Stimulated activated CD8-positive, alpha-beta memory T cell treated with anti-CD3 and anti-CD28 coated beads, Interleukin-12 subunit alpha, Interleukin-12 subunit beta, amount 100 ng/mL, for 24 hours (primary cell): Measurements from ENCODE around the gene LZTS2.
"Not testable (repeated sequence)": the region's sequence is repeated elsewhere in the genome, so short reads cannot be mapped to it uniquely, and the experiment has no call there.

ENCODE experiments used
- DNase-seq: peaks from one replicate; pipeline ENCODE4 v3.0.0-alpha.2; 2020; ENCODE audit errors: extremely low read depth

Gene LZTS2, protein sequence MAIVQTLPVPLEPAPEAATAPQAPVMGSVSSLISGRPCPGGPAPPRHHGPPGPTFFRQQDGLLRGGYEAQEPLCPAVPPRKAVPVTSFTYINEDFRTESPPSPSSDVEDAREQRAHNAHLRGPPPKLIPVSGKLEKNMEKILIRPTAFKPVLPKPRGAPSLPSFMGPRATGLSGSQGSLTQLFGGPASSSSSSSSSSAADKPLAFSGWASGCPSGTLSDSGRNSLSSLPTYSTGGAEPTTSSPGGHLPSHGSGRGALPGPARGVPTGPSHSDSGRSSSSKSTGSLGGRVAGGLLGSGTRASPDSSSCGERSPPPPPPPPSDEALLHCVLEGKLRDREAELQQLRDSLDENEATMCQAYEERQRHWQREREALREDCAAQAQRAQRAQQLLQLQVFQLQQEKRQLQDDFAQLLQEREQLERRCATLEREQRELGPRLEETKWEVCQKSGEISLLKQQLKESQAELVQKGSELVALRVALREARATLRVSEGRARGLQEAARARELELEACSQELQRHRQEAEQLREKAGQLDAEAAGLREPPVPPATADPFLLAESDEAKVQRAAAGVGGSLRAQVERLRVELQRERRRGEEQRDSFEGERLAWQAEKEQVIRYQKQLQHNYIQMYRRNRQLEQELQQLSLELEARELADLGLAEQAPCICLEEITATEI

DNA sequence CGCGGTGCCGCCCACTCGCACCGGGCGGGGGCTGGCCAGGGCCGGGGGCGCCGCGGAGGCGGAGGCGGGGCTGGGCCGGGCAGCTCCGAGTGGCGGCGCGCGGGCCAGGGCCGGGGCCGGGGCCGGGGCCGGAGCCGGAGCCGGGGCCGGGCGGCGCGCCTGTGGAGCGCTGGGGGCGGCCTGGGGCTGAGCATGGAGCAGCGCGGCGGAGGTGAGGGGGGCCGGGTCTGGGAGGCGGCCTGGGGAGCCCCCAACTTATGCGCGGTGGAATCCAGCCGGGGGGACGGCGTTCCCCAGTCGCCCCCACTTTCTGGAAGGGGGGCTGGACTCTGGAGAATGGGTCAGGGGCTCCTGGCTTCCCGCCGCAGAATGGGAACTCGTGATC, at the start of gene LZTS2:
TSS of gene LZTS2 (plus strand) at position 67 of the 385 bp plus-strand sequence. CDS start 2,731 bp downstream, outside the sequence.
- no peak for DNase-seq

DNA sequence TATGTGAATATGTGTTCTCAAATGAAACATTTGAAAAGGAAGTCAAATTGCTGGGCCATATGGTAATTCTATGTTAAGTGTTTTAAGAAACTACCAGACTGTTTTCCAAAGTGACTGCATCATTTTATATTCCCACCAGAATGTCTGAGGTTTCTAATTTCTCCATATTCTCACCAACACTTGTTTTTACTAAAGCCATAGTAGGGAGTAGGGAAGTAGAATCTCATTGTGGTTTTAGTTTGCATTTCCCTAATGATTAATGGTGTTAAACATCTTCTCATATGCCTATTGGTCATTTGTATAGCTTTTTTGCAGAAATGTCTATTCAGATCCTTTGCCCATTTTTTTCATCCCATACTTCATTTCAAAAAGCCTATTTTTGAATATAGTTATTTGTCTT, 39.4 kb upstream of the LZTS2 start:
- no peak for DNase-seq

DNA sequence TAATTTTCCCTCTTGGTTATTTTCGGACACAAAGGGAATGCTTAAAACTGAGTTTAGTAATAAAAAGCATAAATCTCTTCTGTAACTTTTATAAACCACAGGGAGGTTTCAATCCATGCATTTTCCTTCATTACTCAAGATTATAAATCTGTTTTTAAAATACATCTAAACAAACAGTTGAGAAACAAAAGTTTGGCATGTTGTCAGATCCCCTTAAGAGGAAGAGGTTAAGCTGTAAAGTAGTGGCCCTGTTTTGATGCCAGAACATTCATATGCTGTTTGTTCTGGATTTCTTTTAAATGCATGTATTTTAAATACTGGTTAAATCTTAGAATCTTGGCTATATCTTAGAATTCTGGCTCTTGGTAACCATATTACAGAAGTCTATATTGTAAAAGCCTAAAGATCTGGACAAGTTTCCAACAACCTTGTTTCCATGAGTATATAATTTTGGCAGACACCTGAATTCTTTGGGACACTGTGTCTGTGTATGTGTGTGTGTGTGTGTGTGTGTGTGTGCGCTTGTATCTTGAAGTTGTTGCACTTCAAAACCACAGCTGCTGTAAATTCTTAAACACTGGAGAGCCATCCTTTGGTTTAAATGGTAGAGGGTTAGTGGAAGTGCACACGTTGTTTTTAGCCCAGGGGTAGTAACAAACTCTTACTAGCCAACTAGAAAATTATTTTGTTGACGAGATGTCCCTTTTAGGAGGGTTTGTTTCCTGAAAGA, 37.1 kb upstream of the LZTS2 start:
- DNase-seq, result no peak

DNA sequence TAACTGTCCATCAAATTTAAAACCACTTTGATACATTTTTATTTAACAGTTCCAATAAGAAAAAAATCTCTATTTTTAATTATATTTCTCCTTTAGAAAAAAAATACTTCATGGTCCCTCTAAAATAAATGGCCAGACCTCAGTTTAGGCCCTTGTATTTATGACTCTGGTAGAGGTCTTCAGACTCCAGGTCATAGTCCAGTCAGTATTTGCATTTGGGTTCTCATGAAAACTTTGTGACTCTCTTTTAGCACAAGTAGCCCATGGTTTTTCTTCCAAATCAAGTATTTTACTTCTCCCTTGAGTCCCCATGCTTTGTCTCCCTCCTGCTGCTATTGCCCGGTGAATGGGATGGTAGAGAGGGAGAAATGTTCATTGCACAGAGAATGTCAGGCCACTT, 35.8 kb upstream of the LZTS2 start:
- DNase-seq, result no peak

DNA sequence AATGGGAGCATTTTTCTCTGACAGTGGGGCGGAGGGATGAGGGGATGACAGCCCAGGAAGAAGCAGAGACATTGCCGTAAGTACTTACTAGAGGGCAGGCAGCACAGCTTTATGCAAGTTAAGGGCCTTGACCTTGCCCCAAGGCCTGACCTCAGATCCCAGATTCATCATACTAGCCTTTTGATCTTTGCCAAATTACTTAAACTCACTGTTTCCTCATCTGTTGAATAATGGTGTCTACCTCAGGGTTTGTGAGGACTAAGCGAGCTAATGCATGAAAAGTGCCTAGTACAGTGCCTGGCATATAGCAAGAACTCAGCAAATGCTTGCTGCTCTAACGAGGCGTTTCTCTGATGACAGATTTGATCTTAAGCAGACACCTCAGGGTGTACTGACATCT, 33.8 kb upstream of the LZTS2 start:
- DNase-seq, result no peak

DNA sequence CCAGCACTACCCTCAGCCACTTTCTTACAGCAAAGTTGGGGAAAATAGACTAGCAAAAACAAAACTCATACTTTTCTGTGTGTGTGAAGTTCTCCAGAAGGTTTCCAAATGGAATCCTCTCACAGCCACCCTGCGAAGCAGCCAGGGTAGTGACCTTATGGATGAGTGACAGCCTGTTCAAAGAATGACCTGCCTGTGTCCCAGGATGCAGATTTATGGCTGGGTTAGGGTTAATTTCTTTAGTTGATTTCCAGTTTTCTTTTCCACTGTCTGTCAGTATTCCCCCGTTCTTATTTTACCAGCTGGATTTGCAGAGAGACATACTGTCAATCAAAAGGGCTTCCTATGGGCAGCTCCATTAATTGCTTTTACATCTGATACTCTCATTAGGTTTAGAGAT, 32.7 kb upstream of the LZTS2 start:
- no peak for DNase-seq

DNA sequence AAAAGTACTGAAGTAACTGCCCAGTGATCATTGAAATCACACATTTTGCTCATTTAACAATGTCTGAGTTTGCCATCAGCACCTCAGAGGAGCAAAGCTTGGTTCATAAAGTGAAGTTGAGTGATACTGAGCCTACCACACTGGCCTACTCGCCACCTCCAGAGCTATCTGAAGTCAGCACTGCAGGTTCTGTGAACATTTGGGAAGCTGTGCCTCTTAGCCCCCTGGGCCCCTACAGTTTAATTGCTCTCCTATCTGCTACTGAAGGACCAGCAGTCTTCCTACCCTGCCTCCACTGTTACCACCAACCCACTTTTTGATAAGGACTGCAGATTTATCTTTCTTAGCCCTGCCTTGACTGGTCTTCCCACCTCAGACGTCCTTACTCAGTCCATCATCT, 32.3 kb upstream of the LZTS2 start:
- no peak for DNase-seq

DNA sequence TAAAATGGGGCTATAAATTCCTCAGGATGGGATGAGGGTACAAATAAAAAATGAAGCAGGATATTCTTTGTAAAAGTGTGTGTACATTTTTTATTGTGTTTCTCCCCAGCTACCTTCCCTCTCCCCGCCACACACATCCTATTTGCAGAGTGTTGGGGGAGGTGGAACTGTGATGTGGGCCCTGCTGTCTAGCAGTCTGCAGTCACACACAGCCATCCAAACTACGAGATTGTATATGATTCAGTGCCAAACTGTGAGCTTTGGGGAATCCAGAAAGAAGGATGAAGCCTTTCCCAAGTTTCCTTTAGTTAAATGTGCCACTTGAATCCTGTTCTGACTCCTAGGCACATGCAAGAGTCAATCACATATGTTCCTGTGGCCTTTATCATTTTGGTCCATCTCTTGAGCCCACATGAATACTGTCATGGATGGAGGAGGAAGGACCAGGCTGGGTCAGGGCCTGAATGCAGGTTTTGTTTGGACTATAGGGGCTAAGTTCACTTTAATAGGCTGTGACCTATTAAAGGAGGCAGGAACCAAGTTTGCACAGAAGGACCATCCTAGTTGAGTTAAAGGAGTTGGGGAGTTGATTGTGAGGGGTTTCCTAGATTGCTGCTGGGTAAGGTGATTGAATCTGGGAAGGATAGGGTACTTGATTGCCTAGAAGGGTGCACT, 31.4 kb upstream of the LZTS2 start:
- DNase-seq, result no peak

DNA sequence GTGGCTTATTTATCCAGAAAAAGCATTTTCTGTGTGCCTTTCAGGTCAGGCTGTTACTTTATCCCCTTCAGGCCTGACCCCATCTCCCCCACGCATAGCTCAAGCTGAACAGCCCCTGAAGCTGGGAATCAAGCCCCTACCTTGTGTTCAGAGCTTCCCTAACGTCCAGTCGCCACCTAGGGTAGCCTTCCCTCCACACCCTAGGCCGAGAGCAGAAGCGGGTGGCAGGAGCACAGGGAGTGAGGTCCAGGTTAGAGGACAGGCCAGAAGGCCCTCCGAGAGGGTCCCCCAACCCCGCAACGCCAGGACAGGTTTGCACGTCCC, 30.8 kb upstream of the LZTS2 start:
- DNase-seq, result no peak

DNA sequence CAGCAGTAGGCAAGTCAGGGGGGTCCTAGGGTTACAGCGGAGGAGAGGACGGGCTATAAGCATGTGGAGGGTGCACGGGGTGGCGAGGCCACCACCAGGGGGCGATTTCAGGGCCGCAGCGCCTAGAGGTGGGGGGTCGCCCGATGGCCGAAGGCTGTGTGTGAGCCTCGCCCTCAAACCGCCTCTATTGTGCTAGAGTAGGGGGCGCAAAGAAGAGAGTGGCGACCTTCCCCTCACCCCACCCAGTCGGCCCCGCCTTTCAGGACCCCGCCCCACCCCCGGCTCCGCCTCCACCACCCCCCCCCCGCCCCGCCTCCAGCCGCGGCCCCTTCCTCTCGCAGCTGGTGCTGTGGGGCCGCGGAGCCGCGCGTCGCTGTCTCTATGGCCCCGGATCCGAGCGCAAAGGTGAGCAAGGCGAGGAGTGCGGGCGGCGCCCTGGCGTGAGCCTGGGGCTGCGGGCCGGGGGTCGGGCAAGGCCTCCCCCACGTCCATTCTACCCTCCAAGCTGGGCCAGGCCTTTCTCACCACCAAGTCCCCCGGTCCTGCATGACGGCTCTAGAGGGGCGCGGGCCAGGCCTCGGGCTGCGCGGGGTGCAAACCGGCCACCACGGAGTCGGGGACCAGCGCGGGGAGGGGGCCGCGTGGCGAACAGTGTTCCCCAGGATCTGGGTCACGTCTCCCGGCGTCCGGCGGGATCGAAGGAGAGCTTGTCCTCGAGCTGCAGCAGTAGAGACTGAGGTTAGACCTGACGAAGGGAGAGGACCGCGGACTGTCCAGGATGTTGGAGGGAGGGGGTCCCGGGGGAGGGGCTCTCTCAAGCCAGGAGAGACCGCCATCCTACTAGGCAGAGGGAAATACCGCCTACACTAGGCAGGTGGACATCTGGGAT, 30.2 kb upstream of the LZTS2 start, which contains the start of gene SEMA4G:
TSS of gene SEMA4G (plus strand) at position 318 of the 889 bp plus-strand sequence. CDS start 3,409 bp downstream, outside the sequence.
- DNase-seq, result no peak

DNA sequence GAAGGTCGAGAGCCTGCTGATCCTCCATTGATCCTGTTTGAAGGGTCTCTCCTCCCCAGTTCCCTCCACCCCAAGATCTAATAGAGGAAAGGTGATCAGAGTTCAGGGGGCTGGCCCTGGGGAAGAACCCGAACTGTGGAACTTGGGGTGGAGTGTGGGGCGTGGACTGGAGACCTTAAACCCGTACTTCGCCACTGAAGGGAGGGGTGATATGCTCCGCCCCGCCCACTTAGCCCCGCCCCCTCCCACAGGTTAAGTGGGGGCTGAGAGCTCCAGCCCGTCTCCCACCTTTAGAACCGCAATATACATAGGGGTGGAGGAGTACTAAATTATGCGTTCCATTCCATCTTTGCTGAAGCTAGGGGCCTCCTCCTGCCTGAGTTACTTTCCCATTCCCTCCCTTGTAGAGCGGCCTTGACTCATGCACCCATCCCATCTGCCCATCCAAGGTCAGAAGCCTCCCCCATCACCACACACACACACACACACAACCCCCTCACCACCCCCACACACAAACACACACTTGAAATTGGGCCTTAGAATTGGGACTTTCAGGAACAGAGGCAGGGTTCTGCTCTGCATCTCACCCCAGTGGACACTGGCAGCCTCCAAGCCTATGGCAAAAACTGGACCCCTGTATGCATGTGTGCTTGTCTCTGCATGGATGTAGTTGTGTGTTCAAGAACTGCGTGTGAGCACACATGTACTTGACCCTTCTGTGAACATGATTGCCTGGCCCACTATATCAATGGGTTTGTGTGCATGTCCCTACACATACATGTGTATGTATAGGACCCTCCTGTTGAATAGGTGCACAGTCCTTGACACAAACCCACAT, 29.3 kb upstream of the LZTS2 start:
- peak; percentile 9 for DNase-seq

DNA sequence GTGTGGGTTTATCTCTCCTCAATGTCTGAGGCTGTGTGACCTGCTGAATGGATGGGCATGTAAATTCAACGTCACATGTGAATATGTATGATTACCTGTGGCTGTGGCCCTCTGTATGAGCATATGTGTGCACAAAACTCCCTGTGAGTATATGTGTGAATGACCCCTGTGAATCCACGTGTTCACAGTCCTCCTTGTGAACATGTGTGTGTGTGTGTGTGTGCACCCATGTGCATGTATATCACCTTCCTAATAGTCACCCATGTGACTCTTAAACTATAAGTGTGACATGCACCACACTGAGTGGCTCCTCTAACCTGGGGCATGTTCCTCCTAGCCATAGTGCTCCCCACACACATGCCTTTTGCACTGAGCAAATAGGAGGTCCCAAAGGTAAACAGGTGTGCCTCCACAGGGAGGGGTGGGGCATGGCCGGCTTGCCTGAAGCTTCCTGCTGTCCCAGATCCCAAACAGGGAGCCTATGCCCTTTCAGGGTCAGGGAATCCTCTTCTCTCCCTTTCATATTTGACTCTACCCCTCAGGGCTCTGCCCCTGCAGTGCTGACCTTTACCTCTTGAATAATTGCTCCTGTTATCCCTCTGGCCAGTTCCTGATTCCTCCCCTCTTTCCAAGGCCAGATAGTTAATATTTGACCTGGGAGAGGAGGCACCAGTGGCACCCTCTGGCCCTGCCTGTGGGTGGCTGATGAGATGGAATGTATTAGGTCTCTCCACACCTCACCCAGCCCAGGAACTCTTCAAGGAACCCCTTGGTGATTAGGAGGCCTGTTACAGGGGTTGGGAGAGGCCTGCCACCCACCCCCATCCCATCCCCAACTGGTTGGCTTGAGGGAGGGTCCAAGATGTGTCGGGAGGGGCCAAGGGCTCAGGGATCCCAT, 28.4 kb upstream of the LZTS2 start:
- no peak for DNase-seq

DNA sequence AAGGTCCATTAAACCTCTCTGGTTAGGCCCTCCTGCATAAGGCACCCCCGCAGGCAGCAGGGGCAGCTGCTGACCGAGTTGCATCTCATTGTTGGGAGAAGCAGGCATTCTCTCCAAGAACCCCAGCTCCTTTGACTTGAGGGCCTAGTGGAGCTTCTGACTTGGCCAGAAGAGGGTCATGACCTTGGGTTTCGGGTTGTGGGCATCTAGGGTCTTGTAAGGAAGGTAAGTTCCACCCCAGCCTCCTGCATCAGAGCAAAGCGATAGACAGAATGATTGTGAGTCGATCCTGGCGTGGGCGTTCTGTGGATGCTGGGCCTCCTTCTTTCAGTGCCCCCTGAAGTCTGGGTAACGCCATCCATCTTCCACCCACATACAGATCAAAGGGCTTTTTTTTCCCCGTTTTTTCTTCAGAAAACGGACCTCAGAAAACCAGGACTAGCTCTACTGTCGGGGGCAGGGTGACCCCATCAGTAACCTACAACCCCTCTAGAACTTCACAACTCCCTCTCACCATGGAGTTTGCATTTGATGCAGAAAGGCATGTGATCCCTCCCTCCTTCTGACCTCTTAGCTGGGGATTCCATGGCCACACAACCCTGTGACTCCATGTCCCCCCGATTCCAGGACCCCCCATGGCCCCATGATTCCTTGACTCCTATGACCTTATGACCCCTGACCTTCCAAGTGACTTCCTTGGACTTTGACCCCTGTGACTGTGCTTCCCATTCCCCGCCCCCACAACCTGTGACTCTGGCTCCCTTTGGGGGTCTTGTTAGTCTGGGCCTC, 27.3 kb upstream of the LZTS2 start:
- DNase-seq, result no peak

DNA sequence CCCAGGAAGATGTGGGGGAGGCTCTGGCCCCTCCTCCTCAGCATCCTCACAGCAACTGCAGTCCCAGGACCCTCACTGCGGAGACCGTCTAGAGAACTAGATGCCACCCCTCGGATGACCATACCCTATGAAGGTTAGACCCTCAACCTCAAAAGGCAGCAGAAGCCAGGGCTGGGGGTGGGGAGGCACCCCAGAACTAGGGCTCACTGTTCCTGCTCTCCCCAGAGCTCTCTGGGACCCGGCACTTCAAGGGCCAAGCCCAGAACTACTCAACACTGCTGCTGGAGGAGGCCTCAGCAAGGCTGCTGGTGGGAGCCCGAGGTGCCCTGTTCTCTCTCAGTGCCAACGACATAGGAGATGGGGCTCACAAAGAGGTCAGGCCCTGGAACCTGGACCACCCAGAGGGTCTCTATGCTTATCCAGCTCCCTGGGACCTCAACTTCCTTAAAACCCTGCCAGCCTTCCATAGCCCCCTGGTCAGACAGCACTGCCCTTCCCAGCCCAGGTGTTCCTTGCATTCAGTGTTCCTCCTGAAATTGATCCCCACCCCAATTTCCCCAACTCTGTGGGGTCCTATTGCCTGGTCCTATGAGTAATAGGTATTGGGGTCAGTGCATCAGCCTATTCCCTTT, 26.6 kb upstream of the LZTS2 start:
- no peak for DNase-seq

DNA sequence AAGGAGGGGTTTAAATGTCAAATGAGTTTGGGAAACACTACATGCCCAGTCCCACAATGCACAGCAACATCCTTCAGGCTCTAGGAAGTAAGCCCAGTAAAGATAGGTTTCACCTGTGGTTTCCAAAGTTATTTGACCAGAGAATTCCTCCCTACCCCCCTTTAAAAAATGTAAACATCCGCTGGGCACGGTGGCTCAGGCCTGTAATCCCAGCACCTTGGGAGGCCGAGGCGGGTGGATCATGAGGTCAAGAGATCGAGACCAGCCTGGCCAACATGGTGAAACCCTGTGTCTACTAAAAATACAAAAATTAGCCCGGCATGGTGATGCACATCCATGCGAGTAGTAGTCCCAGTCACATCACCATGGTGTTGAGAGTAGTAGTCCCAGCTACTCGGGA, 24.2 kb upstream of the LZTS2 start:
- DNase-seq, result not testable (repeated sequence)

DNA sequence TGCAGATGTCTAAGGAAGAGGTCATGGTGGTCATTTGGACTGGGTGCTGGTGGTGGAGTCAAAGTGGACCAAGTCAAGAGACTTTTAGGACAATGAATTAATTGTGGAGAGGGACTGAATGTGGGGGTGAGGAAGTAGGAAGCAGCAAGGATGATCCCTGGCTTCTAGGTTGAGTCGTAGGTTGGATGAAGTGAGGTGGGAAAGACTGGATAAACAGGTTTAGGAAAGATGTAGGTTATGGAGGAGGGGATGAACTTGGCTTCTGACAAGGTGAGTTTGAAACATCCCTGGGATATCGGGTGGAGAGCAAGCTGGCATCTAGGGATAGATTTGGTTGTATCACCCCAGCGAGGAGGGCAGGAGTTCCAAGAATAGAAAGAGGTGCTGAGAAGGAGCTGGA, 22.7 kb upstream of the LZTS2 start:
- no peak for DNase-seq

DNA sequence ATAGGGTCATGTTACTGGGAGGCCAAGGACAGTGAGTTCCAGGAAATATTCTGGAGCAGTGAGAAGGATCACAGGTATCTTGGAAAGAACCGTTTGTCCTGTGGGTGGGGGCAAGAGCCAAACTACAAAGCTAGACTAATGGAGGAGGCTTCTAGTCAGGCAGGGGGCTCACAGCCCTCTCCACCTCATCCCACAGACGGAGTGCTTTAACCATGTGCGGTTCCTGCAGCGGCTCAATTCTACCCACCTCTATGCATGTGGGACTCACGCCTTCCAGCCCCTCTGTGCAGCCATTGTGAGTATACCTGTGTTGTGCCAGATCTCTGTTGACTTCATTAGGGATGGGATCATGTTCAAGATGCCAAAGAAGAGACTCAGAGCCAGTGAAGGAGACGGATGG, 22.2 kb upstream of the LZTS2 start:
- DNase-seq, result no peak
